ENCODE data around the gene LRRK2. TPM values are rescaled to one million over a fixed set of nuclear protein-coding genes. Genes with fewer than 3 reads are reported as not detected.

Gene LRRK2
- total RNA-seq, 4 donors from 2014 or later = 5.7 to 11.1 (median 9.5) TPM

GRCh38 chr12:40225337-40225983, 663 bp downstream of the LRRK2 start:
- no peak for DNase-seq (ENCODE audit: low spot score in 2 of 2)
- 17% methylated on average over 12 of the region's 12 CpGs for WGBS, 2 donors
- intact Hi-C loops (cut with DNase I; ENCODE audit: low total_unique reads) = no loop called here
- peak overlapping the region; percentile 57 for H3K4me3 ChIP-seq (ENCODE audit: low read depth, poor library complexity, severe bottlenecking)
- TF ChIP-seq, protein P1, sequence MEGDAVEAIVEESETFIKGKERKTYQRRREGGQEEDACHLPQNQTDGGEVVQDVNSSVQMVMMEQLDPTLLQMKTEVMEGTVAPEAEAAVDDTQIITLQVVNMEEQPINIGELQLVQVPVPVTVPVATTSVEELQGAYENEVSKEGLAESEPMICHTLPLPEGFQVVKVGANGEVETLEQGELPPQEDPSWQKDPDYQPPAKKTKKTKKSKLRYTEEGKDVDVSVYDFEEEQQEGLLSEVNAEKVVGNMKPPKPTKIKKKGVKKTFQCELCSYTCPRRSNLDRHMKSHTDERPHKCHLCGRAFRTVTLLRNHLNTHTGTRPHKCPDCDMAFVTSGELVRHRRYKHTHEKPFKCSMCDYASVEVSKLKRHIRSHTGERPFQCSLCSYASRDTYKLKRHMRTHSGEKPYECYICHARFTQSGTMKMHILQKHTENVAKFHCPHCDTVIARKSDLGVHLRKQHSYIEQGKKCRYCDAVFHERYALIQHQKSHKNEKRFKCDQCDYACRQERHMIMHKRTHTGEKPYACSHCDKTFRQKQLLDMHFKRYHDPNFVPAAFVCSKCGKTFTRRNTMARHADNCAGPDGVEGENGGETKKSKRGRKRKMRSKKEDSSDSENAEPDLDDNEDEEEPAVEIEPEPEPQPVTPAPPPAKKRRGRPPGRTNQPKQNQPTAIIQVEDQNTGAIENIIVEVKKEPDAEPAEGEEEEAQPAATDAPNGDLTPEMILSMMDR (IDR thresholded peaks at IDR 0.05) = no peak
- no peak for TF ChIP-seq POLR2A (IDR thresholded peaks at IDR 0.05)

GRCh38 chr12:40225984-40226602, 1.3 kb downstream of the LRRK2 start:
- TF ChIP-seq, protein P1 (IDR thresholded peaks at IDR 0.05) = no peak
- TF ChIP-seq POLR2A (IDR thresholded peaks at IDR 0.05) = no peak
- intact Hi-C loops (cut with DNase I; ENCODE audit: low total_unique reads) = no loop called here

GRCh38 chr12:40226705-40227104, 1.9 kb downstream of the LRRK2 start:
- H3K4me3 ChIP-seq (ENCODE audit: low read depth, poor library complexity, severe bottlenecking) = no peak overlapping the region
- peak; percentile 56 to 86 for DNase-seq (ENCODE audit: low spot score in 2 of 2)
- TF ChIP-seq, protein P1 (IDR thresholded peaks at IDR 0.05) = no peak
- TF ChIP-seq POLR2A (IDR thresholded peaks at IDR 0.05) = no peak
- WGBS, 2 donors = 10 to 20% methylated on average over 4 of the region's 4 CpGs
- intact Hi-C loops (cut with DNase I; ENCODE audit: low total_unique reads) = no loop called here

More at GRCh38 chr12:40225984-40226602, 1.3 kb downstream of the LRRK2 start:
- no peak overlapping the region for H3K4me3 ChIP-seq (ENCODE audit: low read depth, poor library complexity, severe bottlenecking)
- 11 to 17% methylated on average over 1 of the region's 1 CpG for WGBS, 2 donors
- no peak for DNase-seq (ENCODE audit: low spot score in 2 of 2)

GRCh38 chr12:40227447-40227846, 2.6 kb downstream of the LRRK2 start:
- no peak overlapping the region for H3K4me3 ChIP-seq (ENCODE audit: low read depth, poor library complexity, severe bottlenecking)
- no peak for DNase-seq (ENCODE audit: low spot score in 2 of 2)
- intact Hi-C loops (cut with DNase I; ENCODE audit: low total_unique reads) = no loop called here
- 85 to 88% methylated on average over 1 of the region's 1 CpG for WGBS, 2 donors
- TF ChIP-seq POLR2A (IDR thresholded peaks at IDR 0.05) = no peak
- TF ChIP-seq, protein P1 (IDR thresholded peaks at IDR 0.05) = no peak

GRCh38 chr12:40228727-40229126, 3.9 kb downstream of the LRRK2 start:
- H3K4me3 ChIP-seq (ENCODE audit: low read depth, poor library complexity, severe bottlenecking) = no peak overlapping the region
- intact Hi-C loops (cut with DNase I; ENCODE audit: low total_unique reads) = no loop called here
- DNase-seq (ENCODE audit: low spot score in 2 of 2) = no peak
- WGBS, 2 donors = 82 to 87% methylated on average over 3 of the region's 3 CpGs
- TF ChIP-seq, protein P1 (IDR thresholded peaks at IDR 0.05) = no peak
- no peak for TF ChIP-seq POLR2A (IDR thresholded peaks at IDR 0.05)

All from lower leg skin (tissue), 4 donors.